NT2/D1 (cell line): ENCODE results near the gene THNSL1.

Source experiments
- SUZ12 ChIP-seq: IDR thresholded peaks from 2 replicates; pipeline ENCODE4 v1.6.1; 2011; ENCODE audit not compliant: insufficient read length, insufficient read depth; ENCODE audit errors: extremely low read depth
- YY1 ChIP-seq: IDR thresholded peaks from 2 replicates; pipeline ENCODE4 v1.6.1; 2011; ENCODE audit not compliant: insufficient read length, insufficient read depth
- ZNF274 ChIP-seq: IDR thresholded peaks from 2 replicates; pipeline ENCODE4 v1.6.1; 2011; ENCODE audit warnings: mild to moderate bottlenecking, low read depth, low read length

DNA sequence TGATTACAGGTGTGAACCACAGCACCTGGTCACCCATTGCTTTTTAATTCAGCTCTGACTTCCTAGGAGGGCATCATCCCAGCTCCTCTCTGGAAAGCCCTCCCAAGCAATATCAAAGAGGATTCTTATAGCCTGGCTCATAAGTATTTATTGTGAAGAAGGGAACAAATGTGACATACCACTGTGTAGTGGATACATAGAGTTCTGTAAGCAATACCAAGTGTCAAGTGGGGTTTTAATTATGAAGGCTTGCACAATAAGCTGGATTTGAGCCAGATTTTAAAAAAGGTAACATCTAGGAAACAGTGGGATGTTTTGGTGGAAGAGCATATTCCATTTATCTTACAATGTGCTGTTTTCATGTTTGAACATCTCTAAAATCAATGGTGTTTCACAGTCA is 45.0 kb upstream of the THNSL1 start:
- TF ChIP-seq ZNF274 (no peak), YY1 (no peak), SUZ12 (no peak)
